HG03521 (cell line): ENCODE measurements around the gene RPL19.
A peak's percentile ranks its signal among the peaks of the same experiment; 100 is the strongest.

ENCODE experiments used
- ATAC-seq: cut with Tn5 transposase; IDR thresholded peaks from one replicate; pipeline ENCODE4 v1.9.1; 2021; ENCODE audit warnings: mild to moderate bottlenecking, moderate library complexity; ENCODE audit not compliant: unreplicated experiment

The RPL19 gene

GRCh38 chr17:39196808-39197291, 3.2 kb upstream of the RPL19 start:
- no peak for ATAC-seq

- ATAC-seq, result no peak
Measured at GRCh38 chr17:39197380-39198185, 2.5 kb upstream of the RPL19 start, which contains the start of gene CACNB1. Gene CACNB1, minus strand, starts transcription at chr17:39197669. Its CDS starts 174 bp downstream, at chr17:39197495.

- no peak for ATAC-seq
Measured at GRCh38 chr17:39198186-39198566, 1.9 kb upstream of the RPL19 start.

GRCh38 chr17:39199820-39200069, 338 bp upstream of the RPL19 start:
- ATAC-seq, result peak; percentile 67

- no peak for ATAC-seq
Measured at GRCh38 chr17:39200957-39201510, 951 bp downstream of the RPL19 start.

GRCh38 chr17:39204245-39204644, 4.2 kb downstream of the RPL19 start:
- no peak for ATAC-seq

- no peak for ATAC-seq
Measured at GRCh38 chr17:39205112-39205526, 5.0 kb downstream of the RPL19 start.

- no peak for ATAC-seq
Measured at GRCh38 chr17:39208136-39208535, 8.1 kb downstream of the RPL19 start.

- ATAC-seq, result no peak
Measured at GRCh38 chr17:39208893-39209292, 8.8 kb downstream of the RPL19 start.

GRCh38 chr17:39209317-39210092, 9.4 kb downstream of the RPL19 start:
- ATAC-seq, result no peak

GRCh38 chr17:39210093-39210434, 10.0 kb downstream of the RPL19 start:
- no peak for ATAC-seq

- no peak for ATAC-seq
Measured at GRCh38 chr17:39212195-39212810, 12.2 kb downstream of the RPL19 start.

- no peak for ATAC-seq
Measured at GRCh38 chr17:39212841-39213480, 12.9 kb downstream of the RPL19 start.

GRCh38 chr17:39213852-39214251, 13.8 kb downstream of the RPL19 start:
- no peak for ATAC-seq

GRCh38 chr17:39217734-39218369, 17.8 kb downstream of the RPL19 start:
- no peak for ATAC-seq

- no peak for ATAC-seq
Measured at GRCh38 chr17:39218906-39219305, 18.8 kb downstream of the RPL19 start.

GRCh38 chr17:39219647-39220154, 19.6 kb downstream of the RPL19 start:
- no peak for ATAC-seq

GRCh38 chr17:39221572-39221971, 21.5 kb downstream of the RPL19 start:
- no peak for ATAC-seq

GRCh38 chr17:39222151-39222550, 22.1 kb downstream of the RPL19 start:
- ATAC-seq, result no peak
